IPS DF 6.9 (cell line): Measurements from ENCODE around the gene KRTCAP2.
"Not testable (repeated sequence)": the region's sequence is repeated elsewhere in the genome, so short reads cannot be mapped to it uniquely, and the experiment has no call there.

Experiments
- DNase-seq: peaks from one replicate; pipeline ENCODE4 v3.0.0-alpha.2; 2013; ENCODE audit warnings: low read depth, low spot score
- H3K27ac ChIP-seq: one replicate; pipeline ENCODE4 v1.5.1; 2013; ENCODE audit warnings: low read length, control low read depth
- H3K27me3 ChIP-seq: 2 replicates; pipeline ENCODE4 v1.6.1; 2013; ENCODE audit warnings: mild to moderate bottlenecking, low read length; ENCODE audit not compliant: control insufficient read depth, insufficient read depth
- H3K36me3 ChIP-seq: 2 replicates; pipeline ENCODE4 v1.6.1; 2013; ENCODE audit warnings: low read length; ENCODE audit not compliant: control insufficient read depth, insufficient read depth
- H3K4me1 ChIP-seq: 2 replicates; pipeline ENCODE4 v1.6.1; 2013; ENCODE audit warnings: low read length; ENCODE audit not compliant: control insufficient read depth, insufficient read depth
- H3K4me3 ChIP-seq: 2 replicates; pipeline ENCODE4 v1.5.1; 2013; ENCODE audit warnings: mild to moderate bottlenecking, low read length
- H3K9me3 ChIP-seq: 2 replicates; pipeline ENCODE4 v1.6.1; 2013; ENCODE audit warnings: low read length, inconsistent platforms; ENCODE audit not compliant: control insufficient read depth, insufficient read depth
- WGBS: extraction: QIAGEN DNeasy Blood & Tissue Kit; methylation state at CpG from one replicate; pipeline ENCODE4 v1.1.7; 2013; ENCODE audit warnings: mixed read lengths, missing lambda C conversion rate; ENCODE audit not compliant: insufficient read length, insufficient coverage; 5-methylcytosine and 5-hydroxymethylcytosine counted together

Gene KRTCAP2

DNA sequence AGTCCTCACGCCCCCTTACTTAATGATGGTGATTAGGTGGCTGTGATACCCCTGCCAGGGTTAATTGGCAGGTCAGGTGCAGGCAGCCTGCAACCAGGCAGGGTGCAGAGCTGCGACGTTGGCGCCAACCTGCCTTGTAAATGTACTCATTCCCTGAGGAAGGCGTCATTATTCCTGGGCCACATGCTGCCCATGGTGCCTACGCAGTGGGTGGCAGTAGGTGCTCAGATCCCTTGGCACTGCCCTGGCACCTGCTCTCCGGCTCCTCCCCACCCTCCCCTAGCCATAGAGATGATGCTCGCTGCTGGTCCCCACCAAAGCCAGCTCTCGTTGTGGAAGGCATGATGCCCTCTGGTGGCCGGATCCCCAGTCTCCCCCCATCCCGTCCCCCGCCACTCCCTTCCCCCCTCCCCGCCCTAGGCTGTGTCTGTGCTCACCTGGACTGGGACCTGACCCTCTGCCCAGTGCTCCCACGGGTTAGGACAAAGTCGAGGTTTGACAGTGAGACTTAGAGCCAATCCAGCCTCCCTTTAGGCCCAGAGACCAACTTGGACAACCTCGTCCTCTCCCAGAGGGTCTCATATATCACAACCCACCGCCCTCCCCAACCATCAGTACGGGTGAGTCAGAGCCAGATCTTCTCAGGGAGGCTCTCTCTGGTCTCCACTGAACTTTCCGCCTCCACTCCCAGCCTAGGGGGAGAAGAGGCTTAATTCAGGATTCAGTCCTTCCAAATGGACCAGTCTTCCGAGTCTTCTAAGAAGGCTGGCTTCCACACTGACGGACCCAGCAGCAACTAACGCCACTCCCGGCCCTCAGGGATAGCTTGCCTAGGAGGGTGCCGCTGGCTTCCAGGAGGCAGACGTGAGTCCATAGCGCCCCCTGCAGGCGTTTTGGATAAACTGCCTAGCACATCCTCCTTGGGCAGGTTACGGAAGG lies 5.7 kb downstream of the KRTCAP2 start:
- DNase-seq, result peak; percentile 92
- Histone ChIP-seq H3K4me3 (peak overlapping the region; percentile 49; the same call in 1 of the 2 replicates), H3K36me3 (0 out of 2 replicates have a peak, but pooled peaks cover 3% of the 10 kb centered on the region), H3K27me3 (no peaks in the 10 kb centered on the region), H3K27ac (no peak overlapping the region), H3K4me1 (peaks cover 5% of the 10 kb centered on the region), H3K9me3 (no peaks in the 10 kb centered on the region)
- no CpG with 5 or more reads among the region's 28 CpGs for WGBS

DNA sequence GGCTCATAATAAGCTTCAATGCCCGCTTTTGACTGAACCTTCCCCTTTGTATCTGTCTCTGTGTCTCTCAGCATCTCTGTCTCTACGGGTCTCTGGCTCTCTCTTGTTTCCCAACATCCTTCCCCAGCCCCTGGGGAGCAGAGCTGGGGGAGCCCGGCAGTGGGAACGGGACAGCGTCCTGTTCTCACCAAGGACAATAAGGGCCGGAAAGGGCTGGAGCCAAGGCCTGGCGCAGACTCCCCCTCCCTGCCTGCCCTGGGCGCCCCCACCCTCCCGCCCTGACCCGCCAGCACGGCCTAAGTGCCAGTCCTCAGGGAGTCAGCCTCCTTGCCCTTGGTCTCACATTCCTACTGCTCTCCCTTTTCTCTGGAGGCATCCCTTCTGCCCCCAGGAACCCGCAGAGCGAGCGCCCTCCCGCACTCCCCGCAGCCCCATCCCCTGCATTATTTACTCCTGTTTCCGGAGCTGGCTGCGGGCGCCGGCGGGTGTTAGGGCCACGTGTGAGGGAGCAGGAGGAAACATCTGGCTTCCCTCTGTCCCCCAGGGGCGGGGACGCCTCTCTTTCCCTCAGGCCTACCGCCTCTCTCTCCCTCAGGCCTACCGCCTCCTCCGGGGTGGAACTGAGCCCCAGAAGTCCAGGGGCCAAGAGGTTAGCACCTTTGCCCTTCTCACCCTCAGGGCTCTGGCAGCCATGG lies 6.5 kb downstream of the KRTCAP2 start:
- no peak overlapping the region for H3K27ac ChIP-seq
- no peaks in the 10 kb centered on the region for H3K9me3 ChIP-seq
- no peak for DNase-seq
- H3K4me3 ChIP-seq, result peak overlapping the region; percentile 11; the same call in 1 of the 2 replicates
- WGBS, result no CpG with 5 or more reads among the region's 27 CpGs
- H3K36me3 ChIP-seq, result 0 out of 2 replicates have a peak, but pooled peaks cover 3% of the 10 kb centered on the region
- H3K27me3 ChIP-seq, result no peaks in the 10 kb centered on the region
- peaks cover 5% of the 10 kb centered on the region for H3K4me1 ChIP-seq

GRCh38 chr1:155166051-155166470 lies 7.0 kb downstream of the KRTCAP2 start:
- peaks cover 5% of the 10 kb centered on the region for H3K4me1 ChIP-seq
- WGBS, result no CpG with 5 or more reads among the region's 8 CpGs
- H3K36me3 ChIP-seq, result 0 out of 2 replicates have a peak, but pooled peaks cover 3% of the 10 kb centered on the region
- no peaks in the 10 kb centered on the region for H3K9me3 ChIP-seq
- no peak overlapping the region; the same call in 1 of the 2 replicates for H3K4me3 ChIP-seq
- no peak for DNase-seq
- H3K27ac ChIP-seq, result no peak overlapping the region
- no peaks in the 10 kb centered on the region for H3K27me3 ChIP-seq

DNA sequence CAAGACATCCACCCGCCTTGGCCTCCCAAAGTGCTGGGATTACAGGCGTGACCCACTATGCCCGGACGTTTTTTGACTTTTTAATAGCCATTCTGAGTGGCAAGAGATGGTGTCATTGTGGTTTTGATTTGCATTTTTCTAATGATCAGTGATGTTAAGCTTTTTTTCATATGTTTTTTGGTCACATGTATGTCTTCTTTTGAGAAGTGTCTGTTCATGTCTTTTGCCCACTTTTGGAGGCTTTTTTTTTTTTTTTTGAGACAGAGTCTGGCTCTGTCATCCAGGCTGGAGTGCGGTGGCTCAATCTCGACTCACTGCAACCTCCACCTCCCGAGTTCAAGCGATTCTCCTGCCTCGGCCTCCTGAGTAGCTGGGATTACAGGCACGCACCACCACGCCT lies 8.5 kb downstream of the KRTCAP2 start:
- H3K4me1 ChIP-seq, H3K27me3 ChIP-seq, DNase-seq, H3K4me3 ChIP-seq, H3K9me3 ChIP-seq, H3K36me3 ChIP-seq, H3K27ac ChIP-seq: not testable (repeated sequence)
- WGBS, result no CpG with 5 or more reads among the region's 11 CpGs

- not testable (repeated sequence) for H3K27me3 ChIP-seq, H3K9me3 ChIP-seq, H3K27ac ChIP-seq, H3K4me1 ChIP-seq, DNase-seq, H3K36me3 ChIP-seq, H3K4me3 ChIP-seq
- no CpG with 5 or more reads among the region's 4 CpGs for WGBS
These were observed 9.3 kb downstream of the KRTCAP2 start for GRCh38 chr1:155163785-155164184.

DNA sequence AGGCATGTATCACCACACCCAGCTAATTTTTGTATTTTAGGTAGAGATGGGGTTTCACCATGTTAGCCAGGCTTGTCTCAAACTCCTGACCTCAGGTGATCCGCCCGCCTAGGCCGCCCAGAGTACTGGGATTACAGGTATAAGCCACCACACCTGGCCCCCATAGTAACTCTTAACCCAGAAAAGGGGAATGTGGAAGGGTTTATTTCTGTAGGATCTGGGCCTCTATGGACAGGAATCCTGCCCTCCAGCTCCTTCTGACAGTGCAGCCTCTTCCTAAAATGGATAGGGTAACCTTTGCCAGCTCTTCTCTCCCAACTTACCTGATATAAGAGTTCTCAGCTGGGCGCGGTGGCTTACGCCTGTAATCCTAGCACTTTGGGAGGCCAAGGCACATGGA lies 10.5 kb downstream of the KRTCAP2 start:
- not testable (repeated sequence) for H3K27me3 ChIP-seq, H3K27ac ChIP-seq, DNase-seq, H3K36me3 ChIP-seq, H3K4me3 ChIP-seq, H3K9me3 ChIP-seq, H3K4me1 ChIP-seq
- no CpG with 5 or more reads among the region's 6 CpGs for WGBS

GRCh38 chr1:155160128-155160527 lies 13.0 kb downstream of the KRTCAP2 start:
- Histone ChIP-seq H3K4me1 (no peaks in the 10 kb centered on the region), H3K36me3 (no peaks in the 10 kb centered on the region), H3K4me3 (no peak overlapping the region), H3K9me3 (no peaks in the 10 kb centered on the region), H3K27ac (no peak overlapping the region), H3K27me3 (no peaks in the 10 kb centered on the region)
- WGBS, result no CpG with 5 or more reads among the region's 8 CpGs
- DNase-seq, result no peak

GRCh38 chr1:155158991-155159390 lies 14.1 kb downstream of the KRTCAP2 start:
- H3K4me1 ChIP-seq, result no peaks in the 10 kb centered on the region
- H3K4me3 ChIP-seq, result no peak overlapping the region
- H3K27ac ChIP-seq, result no peak overlapping the region
- H3K9me3 ChIP-seq, result no peaks in the 10 kb centered on the region
- no peaks in the 10 kb centered on the region for H3K27me3 ChIP-seq
- no CpG with 5 or more reads among the region's 1 CpG for WGBS
- no peak for DNase-seq
- H3K36me3 ChIP-seq, result no peaks in the 10 kb centered on the region

GRCh38 chr1:155155996-155156643 lies 17.0 kb downstream of the KRTCAP2 start:
- not testable (repeated sequence) for H3K4me3 ChIP-seq, H3K4me1 ChIP-seq, H3K9me3 ChIP-seq, DNase-seq, H3K36me3 ChIP-seq, H3K27ac ChIP-seq, H3K27me3 ChIP-seq
- WGBS, result no CpG with 5 or more reads among the region's 3 CpGs

GRCh38 chr1:155145491-155145890 lies 27.6 kb downstream of the KRTCAP2 start:
- no CpG with 5 or more reads among the region's 3 CpGs for WGBS
- no peaks in the 10 kb centered on the region for H3K36me3 ChIP-seq
- no peaks in the 10 kb centered on the region for H3K27me3 ChIP-seq
- DNase-seq, result no peak
- no peaks in the 10 kb centered on the region for H3K9me3 ChIP-seq
- H3K4me1 ChIP-seq, result no peaks in the 10 kb centered on the region
- H3K27ac ChIP-seq, result no peak overlapping the region
- H3K4me3 ChIP-seq, result no peak overlapping the region
